Neural cell (in vitro differentiated cells): ENCODE data around the gene PROCA1.

ENCODE experiments used
- EZH2 ChIP-seq: fragments of 200-600, 300-800 bp; shearing (Covaris generic), sonication (generic); IDR thresholded peaks from 2 replicates; pipeline ENCODE4 v1.6.1; 2014; ENCODE audit warnings: antibody characterized with exemption, low read length, borderline replicate concordance, mild to moderate bottlenecking; ENCODE audit not compliant: insufficient read depth, poor library complexity, severe bottlenecking
- POLR2AphosphoS5 ChIP-seq: IDR thresholded peaks from 2 replicates; pipeline ENCODE4 v1.6.1; 2012
- RAD21 ChIP-seq: fragments of 450-650 bp; conservative IDR thresholded peaks from 2 replicates; pipeline ENCODE4 v1.6.1; 2014; ENCODE audit warnings: antibody characterized with exemption, mild to moderate bottlenecking, moderate library complexity
- TF ChIP-seq, protein P1 (sequence below): fragments of 450-650 bp; IDR thresholded peaks from 2 replicates; pipeline ENCODE4 v1.5.1; 2014; ENCODE audit warnings: antibody characterized with exemption, mild to moderate bottlenecking, moderate library complexity; ENCODE audit not compliant: poor library complexity, severe bottlenecking

DNA sequence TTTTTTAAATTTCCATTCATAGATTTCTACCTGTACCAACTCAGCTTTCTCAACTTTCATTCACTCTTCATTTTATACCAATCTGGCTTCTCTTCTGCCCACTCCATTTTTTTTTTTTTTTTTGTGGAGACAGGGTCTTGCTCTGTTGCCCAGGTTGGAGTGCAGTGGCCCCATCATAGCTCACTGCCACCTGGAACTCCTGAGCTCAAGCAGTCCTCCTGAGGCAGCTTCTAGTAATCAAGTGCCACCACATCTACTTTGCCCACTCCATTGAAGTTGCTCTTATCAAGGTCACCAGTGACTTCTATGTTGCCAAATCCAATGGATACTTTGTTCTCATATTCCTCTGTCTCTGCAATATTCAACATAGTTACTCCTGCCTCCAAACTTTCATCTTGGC lies 48.0 kb downstream of the PROCA1 start:
- TF ChIP-seq EZH2 = no peak
- no peak for TF ChIP-seq POLR2AphosphoS5
- TF ChIP-seq RAD21 = no peak
- TF ChIP-seq, protein P1, sequence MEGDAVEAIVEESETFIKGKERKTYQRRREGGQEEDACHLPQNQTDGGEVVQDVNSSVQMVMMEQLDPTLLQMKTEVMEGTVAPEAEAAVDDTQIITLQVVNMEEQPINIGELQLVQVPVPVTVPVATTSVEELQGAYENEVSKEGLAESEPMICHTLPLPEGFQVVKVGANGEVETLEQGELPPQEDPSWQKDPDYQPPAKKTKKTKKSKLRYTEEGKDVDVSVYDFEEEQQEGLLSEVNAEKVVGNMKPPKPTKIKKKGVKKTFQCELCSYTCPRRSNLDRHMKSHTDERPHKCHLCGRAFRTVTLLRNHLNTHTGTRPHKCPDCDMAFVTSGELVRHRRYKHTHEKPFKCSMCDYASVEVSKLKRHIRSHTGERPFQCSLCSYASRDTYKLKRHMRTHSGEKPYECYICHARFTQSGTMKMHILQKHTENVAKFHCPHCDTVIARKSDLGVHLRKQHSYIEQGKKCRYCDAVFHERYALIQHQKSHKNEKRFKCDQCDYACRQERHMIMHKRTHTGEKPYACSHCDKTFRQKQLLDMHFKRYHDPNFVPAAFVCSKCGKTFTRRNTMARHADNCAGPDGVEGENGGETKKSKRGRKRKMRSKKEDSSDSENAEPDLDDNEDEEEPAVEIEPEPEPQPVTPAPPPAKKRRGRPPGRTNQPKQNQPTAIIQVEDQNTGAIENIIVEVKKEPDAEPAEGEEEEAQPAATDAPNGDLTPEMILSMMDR = no peak
